ENCODE measurements around the gene PRKAG2.

The PRKAG2 gene

GRCh38 chr7:151899513-151900360, 22.8 kb upstream of the PRKAG2 start:
- no peak for DNase-seq (ENCODE audit: extremely low read depth, insufficient read length)
- Histone ChIP-seq H3K4me3 (replicated peaks; ENCODE audit: low read depth, low read length) (no peak overlapping the region), H3K27me3 (replicated peaks; ENCODE audit: control insufficient read depth, insufficient read depth, low read length) (no peaks in the 10 kb centered on the region; the same call in 1 of the 2 replicates), H3K36me3 (ENCODE audit: control insufficient read depth, insufficient read depth, low read length) (no peaks in the 10 kb centered on the region)
- no peak for TF ChIP-seq CTCF (IDR thresholded peaks at IDR 0.05; ENCODE audit: insufficient read depth, low read length, poor library complexity, severe bottlenecking)

GRCh38 chr7:151897951-151898686, 21.2 kb upstream of the PRKAG2 start:
- H3K4me3 ChIP-seq (replicated peaks; ENCODE audit: low read depth, low read length) = no peak overlapping the region
- H3K36me3 ChIP-seq (ENCODE audit: control insufficient read depth, insufficient read depth, low read length) = no peaks in the 10 kb centered on the region
- no peak for DNase-seq (ENCODE audit: extremely low read depth, insufficient read length)
- TF ChIP-seq CTCF (IDR thresholded peaks at IDR 0.05; ENCODE audit: insufficient read depth, low read length, poor library complexity, severe bottlenecking) = no peak
- H3K27me3 ChIP-seq (replicated peaks; ENCODE audit: control insufficient read depth, insufficient read depth, low read length) = no peaks in the 10 kb centered on the region; the same call in 1 of the 2 replicates

GRCh38 chr7:151897161-151897731, 20.3 kb upstream of the PRKAG2 start:
- H3K4me3 ChIP-seq (replicated peaks; ENCODE audit: low read depth, low read length) = no peak overlapping the region
- H3K36me3 ChIP-seq (ENCODE audit: control insufficient read depth, insufficient read depth, low read length) = no peaks in the 10 kb centered on the region
- DNase-seq (ENCODE audit: extremely low read depth, insufficient read length) = no peak
- TF ChIP-seq CTCF (IDR thresholded peaks at IDR 0.05; ENCODE audit: insufficient read depth, low read length, poor library complexity, severe bottlenecking) = no peak
- no peaks in the 10 kb centered on the region; the same call in 1 of the 2 replicates for H3K27me3 ChIP-seq (replicated peaks; ENCODE audit: control insufficient read depth, insufficient read depth, low read length)

- no peak for DNase-seq (ENCODE audit: extremely low read depth, insufficient read length)
- H3K27me3 ChIP-seq (replicated peaks; ENCODE audit: control insufficient read depth, insufficient read depth, low read length) = no peaks in the 10 kb centered on the region; the same call in 1 of the 2 replicates
- TF ChIP-seq CTCF (IDR thresholded peaks at IDR 0.05; ENCODE audit: insufficient read depth, low read length, poor library complexity, severe bottlenecking) = no peak
- no peaks in the 10 kb centered on the region for H3K36me3 ChIP-seq (ENCODE audit: control insufficient read depth, insufficient read depth, low read length)
- H3K4me3 ChIP-seq (replicated peaks; ENCODE audit: low read depth, low read length) = no peak overlapping the region
Measured at GRCh38 chr7:151896486-151896885, 19.6 kb upstream of the PRKAG2 start.

- Histone ChIP-seq H3K27me3 (replicated peaks; ENCODE audit: control insufficient read depth, insufficient read depth, low read length) (no peaks in the 10 kb centered on the region; the same call in 1 of the 2 replicates), H3K4me3 (replicated peaks; ENCODE audit: low read depth, low read length) (no peak overlapping the region), H3K36me3 (ENCODE audit: control insufficient read depth, insufficient read depth, low read length) (no peaks in the 10 kb centered on the region)
- DNase-seq (ENCODE audit: extremely low read depth, insufficient read length) = no peak
- no peak for TF ChIP-seq CTCF (IDR thresholded peaks at IDR 0.05; ENCODE audit: insufficient read depth, low read length, poor library complexity, severe bottlenecking)
Measured at GRCh38 chr7:151896086-151896485, 19.2 kb upstream of the PRKAG2 start.
